ENCODE results near the gene CHD5.
A peak's percentile ranks its signal among the peaks of the same experiment; 100 is the strongest.
"Not testable (repeated sequence)": the region's sequence is repeated elsewhere in the genome, so short reads cannot be mapped to it uniquely, and the experiment has no call there.

CHD5 gene

DNA sequence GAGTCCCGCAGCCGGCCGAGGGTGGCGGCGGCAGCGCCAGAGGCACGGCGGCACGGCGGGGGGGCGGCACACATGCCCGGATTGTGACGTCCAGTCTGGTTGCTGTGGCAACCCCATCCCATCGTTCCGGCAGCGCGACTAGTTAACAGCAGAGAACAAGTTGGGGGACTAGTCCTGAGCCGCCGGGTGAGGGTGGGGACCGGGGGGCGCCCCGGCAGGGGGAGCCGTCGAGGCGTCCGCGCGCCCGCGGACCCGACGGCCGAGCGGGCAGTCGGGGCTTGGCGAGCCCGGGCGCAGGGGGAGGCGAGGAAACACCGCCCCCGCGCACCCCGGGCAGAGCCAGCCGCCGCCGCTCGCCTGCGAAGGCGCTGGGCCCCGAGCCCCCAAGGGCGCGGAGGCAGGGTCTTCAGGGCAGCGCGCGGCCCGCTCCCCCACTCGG is at the start of gene CHD5:
CHD5 (minus strand) TSS at position 54 of the 439 bp plus-strand sequence. CDS start 298 bp downstream, outside the sequence.
- DNase-seq (ENCODE audit: low read depth in 2 of 2), result no peak

DNA sequence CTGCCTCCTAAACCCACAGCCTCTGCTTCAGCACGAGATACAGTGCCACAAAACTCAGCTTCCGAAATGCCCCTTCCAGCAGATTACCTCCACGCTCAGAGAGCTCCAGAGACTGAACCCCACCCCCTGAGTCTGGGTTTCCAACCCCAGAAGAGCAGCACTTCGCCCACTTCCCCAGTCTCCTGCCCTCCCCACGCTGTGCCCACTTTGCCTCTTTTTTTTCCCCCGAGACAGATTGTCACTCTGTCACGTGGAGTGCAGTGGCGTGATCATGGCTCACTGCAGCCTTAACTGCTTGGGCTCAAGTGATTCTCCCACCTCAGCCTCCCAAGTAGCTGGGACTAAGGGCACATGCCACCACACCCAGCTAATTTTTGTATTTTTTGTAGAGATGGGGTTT is 45.5 kb upstream of the CHD5 start:
- DNase-seq (ENCODE audit: low read depth in 2 of 2), result no peak

DNA sequence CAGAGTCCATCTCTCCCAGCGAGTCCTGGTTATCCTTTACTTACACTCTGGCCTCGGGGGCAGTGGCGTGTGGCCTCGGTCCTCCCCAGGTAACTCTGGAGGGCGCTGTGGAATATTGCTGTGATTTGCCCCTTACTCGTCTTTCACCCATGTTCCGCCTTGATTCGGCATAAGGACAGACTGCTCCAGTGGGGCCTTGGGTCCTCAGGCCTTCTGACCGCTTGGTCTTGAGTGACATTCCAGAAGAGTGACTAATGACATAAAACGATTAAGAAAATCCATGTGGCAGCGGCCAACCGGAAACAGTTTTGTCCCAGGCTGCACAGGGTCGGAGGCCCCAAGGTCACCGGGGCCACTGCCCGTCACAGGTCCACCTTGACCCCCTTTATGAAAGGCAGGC is 44.6 kb upstream of the CHD5 start:
- no peak for DNase-seq (ENCODE audit: low read depth in 2 of 2)

GRCh38 chr1:6223617-6224016 is 43.5 kb upstream of the CHD5 start:
- DNase-seq (ENCODE audit: low read depth in 2 of 2), result no peak

GRCh38 chr1:6222636-6223035 is 42.5 kb upstream of the CHD5 start:
- DNase-seq (ENCODE audit: low read depth in 2 of 2), result no peak

- no peak for DNase-seq (ENCODE audit: low read depth in 2 of 2)
These were observed 41.2 kb upstream of the CHD5 start for GRCh38 chr1:6221210-6221784.

DNA sequence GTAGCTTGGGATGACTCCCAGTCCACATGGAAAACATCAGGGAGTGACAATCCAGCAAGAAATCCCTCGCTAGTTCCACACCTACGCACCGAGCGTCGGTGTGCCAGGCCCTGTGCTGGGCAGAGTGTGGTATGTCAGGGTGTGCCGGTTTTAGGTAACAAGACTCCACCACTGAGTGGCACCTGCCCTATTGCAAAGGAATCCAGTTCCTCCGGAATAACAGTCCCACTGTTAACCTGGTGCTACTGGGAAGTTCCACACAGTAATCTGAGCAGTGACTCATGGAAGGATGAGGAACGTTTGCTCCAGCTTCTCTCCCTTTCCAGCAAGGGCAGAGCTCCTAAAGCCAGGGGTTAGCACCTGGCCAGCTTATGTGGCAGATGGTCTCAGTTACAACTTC is 40.1 kb upstream of the CHD5 start:
- DNase-seq (ENCODE audit: low read depth in 2 of 2), result no peak

DNA sequence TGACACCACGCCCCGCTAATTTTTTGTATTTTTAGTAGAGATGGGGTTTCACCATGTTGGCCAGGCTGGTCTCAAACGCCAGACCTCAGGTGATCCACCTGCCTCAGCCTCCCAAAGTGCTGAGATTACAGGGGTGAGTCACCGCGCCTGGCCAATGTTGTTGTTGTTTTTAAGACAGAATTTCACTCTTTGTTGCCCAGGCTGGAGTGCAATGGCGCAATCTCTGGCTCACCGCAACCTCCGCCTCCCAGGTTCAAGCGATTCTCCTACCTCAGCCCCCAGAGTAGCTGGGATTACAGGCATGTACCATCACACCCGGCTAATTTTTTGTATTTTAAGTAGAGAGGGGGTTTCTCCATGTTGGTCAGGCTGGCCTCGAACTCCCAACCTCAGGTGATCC is 39.5 kb upstream of the CHD5 start:
- not testable (repeated sequence) for DNase-seq (ENCODE audit: low read depth in 2 of 2)

DNA sequence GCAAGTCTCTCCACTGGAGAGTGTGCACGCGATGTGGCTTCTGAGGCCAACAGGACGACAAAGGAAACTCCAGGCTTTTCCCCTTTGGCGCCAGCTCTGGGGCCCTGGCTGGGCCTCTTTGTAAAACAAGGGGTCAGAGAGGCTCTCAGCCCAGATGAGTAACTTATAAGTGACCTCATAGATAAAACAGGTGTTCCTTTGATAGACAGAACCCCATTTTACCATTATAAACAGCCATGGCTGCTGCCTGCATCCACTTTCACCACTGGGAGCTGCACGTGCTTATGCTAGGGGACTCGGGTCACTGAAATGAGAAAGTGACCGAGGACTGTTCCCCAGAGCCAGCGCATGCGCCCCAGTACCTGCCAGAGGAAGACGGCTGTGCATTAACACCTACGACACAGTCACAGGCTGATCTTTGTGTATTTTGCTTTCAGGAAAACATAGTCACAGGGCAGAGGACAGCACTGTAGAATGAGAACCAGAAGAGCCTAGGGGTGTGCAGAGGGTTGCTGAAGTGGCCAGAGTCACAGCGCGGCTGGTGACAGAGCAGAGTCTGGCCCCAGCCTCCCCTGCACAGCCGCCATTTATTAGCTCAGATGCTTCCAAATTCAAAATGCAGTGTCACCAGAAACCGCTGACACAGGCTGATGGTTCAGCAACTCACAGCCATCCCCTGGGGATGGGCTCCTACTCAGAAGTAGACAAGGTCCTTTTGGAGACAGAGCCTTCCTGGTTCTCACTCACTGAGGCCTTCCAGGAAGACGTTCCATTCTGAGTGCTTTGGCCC is 38.4 kb upstream of the CHD5 start:
- no peak for DNase-seq (ENCODE audit: low read depth in 2 of 2)

- DNase-seq (ENCODE audit: low read depth in 2 of 2), result no peak
These were observed 32.3 kb upstream of the CHD5 start for GRCh38 chr1:6212193-6212959.

DNA sequence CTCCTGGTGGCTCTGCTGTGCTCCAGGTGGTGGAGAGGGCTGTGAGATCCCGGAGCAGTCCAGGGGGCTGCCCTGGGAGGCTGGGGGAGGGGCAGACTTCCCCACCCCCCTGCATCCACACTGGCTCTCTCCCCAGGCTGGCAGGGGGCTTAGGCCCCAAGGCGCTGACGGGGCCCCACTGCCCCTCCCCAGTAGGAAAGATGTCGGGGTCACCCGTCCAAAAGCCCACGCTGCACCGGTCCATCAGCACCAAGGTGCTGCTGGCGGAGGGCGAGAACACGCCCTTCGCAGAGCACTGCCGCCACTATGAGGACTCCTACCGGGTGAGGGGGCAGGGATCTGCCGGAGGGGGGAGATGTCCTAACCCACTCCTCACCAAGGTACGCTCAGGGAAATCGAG is 31.6 kb upstream of the CHD5 start:
- no peak for DNase-seq (ENCODE audit: low read depth in 2 of 2)

DNA sequence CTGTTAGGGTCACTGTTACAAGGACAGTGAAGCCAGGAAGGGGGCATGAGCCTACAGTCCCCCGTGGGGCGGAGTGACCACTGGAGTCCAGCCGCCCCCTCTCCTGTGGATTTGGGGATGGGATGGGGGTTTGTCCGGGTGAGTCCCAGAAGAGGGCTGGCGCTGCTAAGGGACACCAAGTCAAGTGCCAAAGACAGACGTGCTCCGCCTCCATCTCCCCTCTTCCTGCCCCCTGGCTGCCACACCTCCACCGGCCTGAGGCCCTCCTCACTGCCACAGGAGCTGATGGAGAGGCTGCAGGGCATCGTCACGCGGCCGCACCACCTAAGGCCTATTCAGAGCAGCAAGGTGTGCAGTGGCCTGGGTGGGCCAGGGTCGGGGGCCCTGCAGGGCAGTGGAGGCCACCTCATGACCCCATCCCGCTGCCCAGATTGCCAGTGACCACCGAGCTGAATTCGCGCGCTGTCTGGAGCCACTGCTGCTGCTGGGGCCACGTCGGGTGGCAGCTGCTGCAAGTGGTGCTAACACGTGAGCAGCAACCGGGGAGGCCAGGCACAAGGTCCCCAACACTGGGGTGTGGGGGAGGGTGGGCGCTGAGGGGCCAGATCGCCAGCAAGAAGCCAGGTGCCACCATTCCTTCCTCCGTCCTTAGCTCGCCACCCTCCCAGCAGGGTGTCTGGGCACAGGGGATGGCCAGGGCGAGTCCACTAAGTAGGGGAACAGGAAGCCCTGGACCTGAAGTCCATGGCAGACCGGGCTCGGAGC is 30.7 kb upstream of the CHD5 start:
- DNase-seq (ENCODE audit: low read depth in 2 of 2), result no peak

DNA sequence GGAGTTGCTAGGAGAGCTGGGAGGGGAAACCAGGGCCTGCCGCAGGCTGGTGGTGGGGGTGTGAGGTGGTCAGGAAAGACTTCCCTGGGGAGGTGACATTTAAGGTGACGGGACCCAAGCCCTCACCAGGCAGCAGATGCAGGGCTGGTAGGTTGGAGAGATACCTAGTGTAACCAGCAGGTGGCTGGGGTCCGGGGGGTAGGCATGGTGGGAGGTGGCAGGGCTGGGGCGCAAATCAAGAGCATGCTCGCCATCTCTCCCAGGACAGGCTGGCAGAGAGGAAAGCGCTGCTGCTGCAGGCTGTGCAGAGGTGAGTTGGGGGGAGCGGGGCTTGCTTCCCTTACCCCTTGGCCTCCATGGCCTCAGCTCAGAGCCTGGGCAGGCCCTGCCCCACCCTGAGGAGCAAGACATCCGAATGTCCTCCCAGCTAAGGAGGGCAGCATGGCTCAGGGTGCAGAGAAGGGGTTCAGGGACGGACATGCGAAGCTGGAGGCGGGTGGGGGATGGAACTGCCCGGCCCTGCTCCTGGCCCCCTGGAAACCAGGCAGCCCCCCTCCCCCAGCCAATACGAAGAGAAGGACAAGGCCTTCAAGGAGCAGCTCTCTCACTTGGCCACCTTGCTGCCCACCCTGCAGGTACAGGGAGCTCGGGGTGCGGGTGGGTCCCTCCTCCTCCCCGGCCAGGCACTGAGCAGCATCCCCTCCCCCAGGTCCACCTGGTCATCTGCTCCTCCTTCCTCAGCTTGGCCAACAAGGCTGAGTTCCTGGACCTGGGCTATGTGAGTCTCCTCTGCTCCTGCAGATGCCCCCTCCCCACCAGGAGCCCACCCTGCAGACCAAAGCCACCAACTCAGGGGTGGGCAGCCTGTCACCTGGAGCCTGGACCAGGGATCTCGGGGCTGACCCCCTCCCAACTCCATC is 29.8 kb upstream of the CHD5 start:
- DNase-seq (ENCODE audit: low read depth in 2 of 2), result no peak

GRCh38 chr1:6208723-6209660 is 28.9 kb upstream of the CHD5 start:
- DNase-seq (ENCODE audit: low read depth in 2 of 2), result no peak

- no peak for DNase-seq (ENCODE audit: low read depth in 2 of 2)
These were observed 27.8 kb upstream of the CHD5 start for GRCh38 chr1:6207921-6208320.

DNA sequence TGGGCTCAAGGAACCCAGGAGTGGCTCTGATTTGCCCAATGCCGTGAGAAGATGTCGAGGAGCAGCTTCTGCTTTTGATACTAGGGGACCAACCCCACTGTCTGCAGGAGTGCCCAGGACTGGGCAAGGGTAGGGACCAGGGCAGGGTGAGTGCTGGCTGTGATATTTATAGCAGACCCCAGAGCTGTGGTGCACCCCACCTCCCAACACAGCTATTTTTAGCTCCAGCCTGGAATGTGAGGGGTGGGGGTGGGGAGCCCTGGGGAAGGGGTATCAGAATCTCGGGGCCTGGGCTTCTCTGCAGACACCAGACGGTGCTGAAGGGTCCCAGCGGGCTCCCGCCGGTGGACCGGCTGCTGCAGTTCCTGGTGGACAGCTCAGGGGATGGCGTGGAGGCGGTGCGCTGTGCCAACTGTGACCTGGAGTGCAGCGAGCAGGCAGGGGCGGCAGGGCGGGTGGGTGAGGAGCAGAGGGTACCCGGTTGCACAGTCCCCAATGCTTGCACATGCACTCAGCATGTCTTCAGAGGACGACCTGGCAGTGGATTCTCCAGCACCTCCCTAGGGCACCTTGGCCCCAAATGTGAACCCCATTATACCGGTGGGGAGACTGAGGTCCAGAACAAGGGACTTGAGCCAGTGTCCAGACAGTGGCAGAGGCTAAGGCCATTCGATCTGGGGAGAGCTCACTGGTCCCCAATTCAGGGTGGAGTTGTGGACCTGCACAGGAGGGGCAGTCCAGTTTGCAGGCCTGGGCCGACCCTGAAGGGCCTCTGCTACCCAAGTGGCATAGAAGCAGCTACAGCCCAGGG is 27.2 kb upstream of the CHD5 start:
- no peak for DNase-seq (ENCODE audit: low read depth in 2 of 2)

DNA sequence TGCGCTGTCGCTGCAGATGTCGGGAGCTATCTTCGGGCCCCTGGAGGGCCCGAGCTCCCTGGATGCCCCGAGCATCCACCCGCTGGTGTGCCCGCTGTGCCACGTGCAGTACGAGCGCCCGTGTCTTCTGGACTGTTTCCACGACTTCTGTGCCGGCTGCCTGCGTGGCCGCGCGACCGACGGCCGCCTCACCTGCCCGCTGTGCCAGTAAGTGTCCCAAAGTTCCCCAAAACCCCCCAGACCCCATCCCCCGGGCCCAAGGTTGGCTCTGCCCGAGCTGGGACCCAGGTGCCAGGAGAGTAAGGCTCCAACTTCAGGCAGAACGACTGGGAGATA is 26.4 kb upstream of the CHD5 start:
- no peak for DNase-seq (ENCODE audit: low read depth in 2 of 2)

- DNase-seq (ENCODE audit: low read depth in 2 of 2), result peak; percentile 12 to 29
These were observed 25.9 kb upstream of the CHD5 start, which contains the start of gene RNF207 for GRCh38 chr1:6205849-6206519. TSS of gene RNF207 (plus strand) at chr1:6206119. CDS start at chr1:6206536, 417 bp downstream.
